Upper lobe of right lung (tissue), 1 donor: ENCODE measurements around the gene B4GALNT1. TPM values are rescaled to one million over a fixed set of nuclear protein-coding genes. Genes with fewer than 3 reads are reported as not detected.

Experiments
- ATAC-seq: fragments of 200-7000 bp; cut with Tn5 transposase; one replicate; pipeline ENCODE4 v1.9.1; 2020; ENCODE audit warnings: mild to moderate bottlenecking, moderate library complexity
- DNase-seq: peaks from one replicate; pipeline ENCODE4 v3.0.0-alpha.2; 2020
- H3K27ac ChIP-seq: fragments of 200-600 bp; one replicate; pipeline ENCODE4 v1.8.0; 2022
- H3K27me3 ChIP-seq: fragments of 200-600 bp; one replicate; pipeline ENCODE4 v1.8.0; 2022; ENCODE audit warnings: mild to moderate bottlenecking
- H3K36me3 ChIP-seq: fragments of 200-600 bp; one replicate; pipeline ENCODE4 v1.8.0; 2022
- H3K4me1 ChIP-seq: fragments of 200-600 bp; one replicate; pipeline ENCODE4 v1.8.0; 2022
- H3K4me3 ChIP-seq: fragments of 200-600 bp; one replicate; pipeline ENCODE4 v1.8.0; 2022; ENCODE audit warnings: mild to moderate bottlenecking
- H3K9me3 ChIP-seq: fragments of 200-600 bp; one replicate; pipeline ENCODE4 v1.8.0; 2022
- CTCF ChIP-seq: fragments of 200-600 bp; IDR thresholded peaks from one replicate; pipeline ENCODE4 v1.8.0; 2022; ENCODE audit warnings: antibody characterized with exemption
- intact Hi-C: fragments of 100-400 bp; cut with DNase I; formaldehyde crosslinking; loops from one replicate; pipeline ENCODE4 v1.11.0; 2022
- total RNA-seq: library from RNA; stranded (reverse); fragmentation: NEBNext Ultra II Directional; extraction: Animal tissue kit (Norgen Biotek cat#: 25700); gene quantifications from one replicate; pipeline ENCODE4 v1.2.1, GENCODE V29; 2021
- donor health status: DM: no; HTN: yes; CAD: no; lungs with severe emphysema.

B4GALNT1 gene
- total RNA-seq, 1 donor from 2014 or later = 0.93 TPM

DNA sequence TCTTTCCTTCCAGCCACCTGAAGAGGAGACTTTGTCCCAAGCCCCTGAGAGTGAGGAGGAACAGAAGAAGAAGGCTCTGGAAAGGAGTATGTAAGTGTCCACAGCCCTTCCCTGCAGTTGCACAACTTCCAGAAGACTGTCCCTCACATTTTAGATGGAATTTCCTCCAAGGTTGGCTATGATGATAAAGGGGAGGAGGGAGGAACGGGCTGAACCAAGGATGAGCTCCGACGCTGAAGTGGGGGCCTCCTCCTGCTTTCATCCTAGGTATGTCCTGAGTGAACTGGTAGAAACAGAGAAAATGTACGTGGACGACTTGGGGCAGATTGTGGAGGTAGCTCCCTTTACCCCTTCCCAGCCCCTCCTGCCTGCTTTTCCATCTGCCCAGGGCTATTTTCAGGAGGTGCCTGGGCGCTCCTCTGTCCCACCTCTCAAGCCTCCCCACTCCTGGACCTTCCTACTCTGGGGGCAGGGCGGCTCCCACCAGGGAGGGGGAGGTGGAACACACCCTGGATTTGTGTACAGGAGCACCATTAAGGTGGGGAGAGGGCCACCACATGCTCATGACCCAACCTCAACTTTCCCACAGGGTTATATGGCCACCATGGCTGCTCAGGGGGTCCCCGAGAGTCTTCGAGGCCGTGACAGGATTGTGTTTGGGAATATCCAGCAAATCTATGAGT lies 19.4 kb downstream of the B4GALNT1 start:
- no peak for ATAC-seq
- intact Hi-C loops = no loop called here
- DNase-seq = no peak
- Histone ChIP-seq H3K9me3 (no peaks in the 10 kb centered on the region), H3K27ac (no peak overlapping the region), H3K4me1 (peaks cover 6% of the 10 kb centered on the region), H3K27me3 (peaks cover 23% of the 10 kb centered on the region), H3K4me3 (no peak overlapping the region), H3K36me3 (no peaks in the 10 kb centered on the region)
- TF ChIP-seq CTCF = no peak

DNA sequence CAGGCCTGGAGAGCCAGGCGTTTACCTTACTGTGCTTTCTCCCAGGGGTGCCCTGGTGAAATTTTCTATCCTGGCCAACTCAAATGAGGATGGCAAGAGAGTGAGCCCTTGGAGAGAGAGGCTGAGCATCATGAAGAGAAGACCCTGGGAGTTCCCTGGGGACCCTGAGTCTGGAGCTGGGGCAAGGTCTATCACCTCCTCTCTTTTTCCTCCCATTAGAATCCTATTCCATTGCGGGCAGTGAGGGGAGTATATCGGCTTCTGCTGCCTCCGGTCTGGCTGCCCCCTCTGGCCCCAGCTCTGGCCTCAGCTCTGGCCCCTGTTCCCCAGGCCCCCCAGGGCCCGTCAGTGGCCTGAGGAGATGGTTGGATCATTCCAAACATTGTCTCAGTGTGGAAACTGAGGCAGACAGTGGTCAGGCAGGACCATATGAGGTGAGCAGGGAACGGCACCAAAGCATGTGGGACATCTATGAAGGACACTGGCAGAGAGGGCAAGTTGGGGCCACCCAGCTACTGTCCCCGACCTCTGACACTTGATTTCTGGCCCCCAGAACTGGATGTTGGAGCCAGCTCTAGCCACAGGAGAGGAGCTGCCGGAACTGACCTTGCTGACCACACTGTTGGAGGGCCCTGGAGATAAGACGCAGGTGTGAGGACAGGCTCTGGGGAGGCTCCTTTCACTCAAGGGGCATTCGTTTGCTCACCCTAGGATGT lies 20.1 kb downstream of the B4GALNT1 start:
- Histone ChIP-seq H3K4me3 (no peak overlapping the region), H3K9me3 (no peaks in the 10 kb centered on the region), H3K27me3 (peaks cover 23% of the 10 kb centered on the region), H3K4me1 (peaks cover 6% of the 10 kb centered on the region), H3K27ac (no peak overlapping the region), H3K36me3 (no peaks in the 10 kb centered on the region)
- intact Hi-C loops = no loop called here
- DNase-seq (no peak), ATAC-seq (no peak)
- TF ChIP-seq CTCF = no peak

DNA sequence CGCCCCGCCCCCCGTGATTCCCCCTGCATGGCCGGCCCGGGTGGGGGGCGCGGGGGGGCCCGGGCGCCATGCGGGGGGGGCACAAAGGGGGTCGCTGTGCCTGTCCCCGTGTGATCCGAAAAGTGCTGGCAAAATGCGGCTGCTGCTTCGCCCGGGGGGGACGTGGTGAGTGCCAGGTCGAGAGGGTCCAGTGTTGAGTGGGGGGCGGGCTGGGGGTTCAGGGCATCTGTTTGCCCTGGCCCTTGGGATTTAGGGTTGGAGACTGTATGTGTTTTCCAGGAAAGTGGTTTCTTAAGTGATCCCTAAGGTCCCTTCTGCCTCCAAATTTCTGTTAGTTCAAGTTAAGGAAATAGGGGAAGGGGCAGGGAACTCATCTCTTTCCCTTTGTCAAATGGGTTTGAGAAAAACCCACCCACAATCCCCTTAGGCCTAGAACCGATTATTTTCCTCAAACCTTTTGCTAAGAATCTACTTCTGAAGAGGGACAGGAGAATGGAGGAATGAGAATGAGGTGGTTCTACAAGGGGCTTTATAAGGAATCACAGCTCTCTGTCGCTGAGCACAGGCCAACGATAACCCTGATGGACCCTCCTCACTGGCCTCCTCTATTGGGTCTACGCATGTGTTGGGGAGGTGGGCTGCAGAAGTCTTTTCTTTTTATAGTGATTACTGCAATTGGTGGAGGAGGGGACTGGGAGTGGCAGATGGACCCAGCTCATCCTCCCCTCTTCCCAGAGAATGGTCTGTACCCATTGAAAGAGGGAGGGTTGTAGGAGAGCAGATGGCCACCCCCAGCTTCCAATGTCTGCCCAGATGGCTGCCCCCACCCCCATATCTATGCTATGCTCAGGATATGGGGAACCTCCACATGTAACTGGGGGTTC lies 20.9 kb downstream of the B4GALNT1 start:
- Histone ChIP-seq H3K27me3 (peaks cover 15% of the 10 kb centered on the region), H3K27ac (peak overlapping the region; percentile 73), H3K9me3 (no peaks in the 10 kb centered on the region), H3K4me3 (peak overlapping the region; percentile 62), H3K4me1 (peaks cover 6% of the 10 kb centered on the region), H3K36me3 (no peaks in the 10 kb centered on the region)
- TF ChIP-seq CTCF = no peak
- DNase-seq = no peak
- intact Hi-C loops = no loop called here
- ATAC-seq = no peak

DNA sequence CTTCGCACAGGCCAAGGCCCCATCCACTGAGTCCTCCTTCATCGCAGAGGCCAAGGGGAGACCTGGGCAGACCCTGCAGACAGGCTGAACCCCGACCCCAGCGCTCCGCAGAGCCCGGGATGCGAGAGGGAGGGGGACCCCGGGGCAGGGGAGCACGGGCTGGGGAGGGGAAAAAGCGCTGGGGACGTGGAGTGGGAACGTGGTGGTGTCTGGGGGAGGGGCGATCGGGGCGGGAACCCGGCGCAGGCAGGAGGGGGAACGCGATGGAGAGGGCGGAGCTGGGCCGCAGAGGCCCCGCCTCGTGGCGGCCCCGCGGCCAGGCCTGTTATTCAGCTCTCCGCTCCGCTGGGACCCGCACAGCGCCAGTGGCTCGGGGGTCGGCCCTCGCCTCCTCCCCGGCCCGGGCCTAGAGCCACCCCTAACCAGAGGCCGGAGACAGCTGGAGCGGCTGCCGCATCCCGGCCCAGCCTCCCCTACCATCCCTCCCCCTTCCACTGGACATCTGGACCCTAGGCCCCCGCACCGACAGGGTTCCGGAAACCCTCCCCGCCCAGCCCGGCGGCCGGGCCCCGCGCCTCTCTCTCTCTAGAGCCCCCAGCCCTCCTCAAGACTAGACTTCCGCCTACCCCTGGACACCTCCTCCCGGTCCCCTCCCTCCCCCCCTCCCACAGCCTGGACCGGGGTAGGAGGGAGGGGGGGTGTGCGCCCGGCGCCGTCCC lies 21.7 kb downstream of the B4GALNT1 start, which contains the start of gene ARHGEF25:
Gene ARHGEF25 (plus strand): TSS at position 328 of the 719 bp plus-strand sequence. CDS start 460 bp downstream, outside the sequence.
- Histone ChIP-seq H3K4me1 (peaks cover 6% of the 10 kb centered on the region), H3K4me3 (peak within 1 kb of the TSS; percentile 62), H3K9me3 (no peaks in the 10 kb centered on the region), H3K27ac (peak within 1 kb of the TSS; percentile 73), H3K27me3 (peaks cover 14% of the 10 kb centered on the region), H3K36me3 (no peaks in the 10 kb centered on the region)
- DNase-seq (no peak), ATAC-seq (peak; percentile 69)
- intact Hi-C loops = no loop called here
- no peak for TF ChIP-seq CTCF

DNA sequence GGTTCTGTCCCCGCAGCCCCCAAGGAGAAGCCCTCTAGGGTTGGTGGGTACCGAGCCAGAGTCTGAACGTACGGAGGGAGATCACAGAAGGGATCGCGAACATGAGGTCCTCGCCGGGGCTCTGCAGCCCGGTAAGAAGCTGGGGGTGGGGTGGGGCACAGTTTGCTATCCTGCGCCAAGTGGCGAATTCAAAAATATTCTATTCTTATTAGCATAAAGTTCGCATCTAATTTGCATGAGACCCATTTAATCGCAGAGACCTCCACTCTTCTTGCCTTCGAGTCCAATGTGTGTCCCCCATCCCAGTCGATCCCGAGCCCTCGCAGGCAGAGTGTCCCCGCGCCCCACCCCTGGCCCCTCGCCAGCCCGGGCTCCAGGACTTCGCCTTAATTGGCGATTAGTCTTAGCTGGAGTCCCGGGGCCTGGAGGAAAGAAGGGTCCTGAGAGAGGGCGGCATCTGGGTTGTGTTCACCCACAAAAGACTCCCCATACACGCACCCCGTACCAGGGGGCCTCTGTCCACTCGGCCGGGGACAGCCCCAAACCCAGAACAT lies 22.4 kb downstream of the B4GALNT1 start:
- peaks cover 14% of the 10 kb centered on the region for H3K27me3 ChIP-seq
- no peak for TF ChIP-seq CTCF
- no peaks in the 10 kb centered on the region for H3K9me3 ChIP-seq
- peak overlapping the region; percentile 62 for H3K4me3 ChIP-seq
- DNase-seq (no peak), ATAC-seq (no peak)
- H3K36me3 ChIP-seq = no peaks in the 10 kb centered on the region
- peak overlapping the region; percentile 73 for H3K27ac ChIP-seq
- intact Hi-C loops = no loop called here
- peaks cover 12% of the 10 kb centered on the region for H3K4me1 ChIP-seq
